K562 (cell line): ENCODE data around the gene TPM4. TPM values are rescaled to one million over a fixed set of nuclear protein-coding genes. Genes with fewer than 3 reads are reported as not detected.

Experiments used
- ATAC-seq: fragments of 200-7000 bp; cut with Tn5 transposase; 3 replicates; pipeline ENCODE4 v1.9.1; 2020; ENCODE audit warnings: moderate library complexity
- BruUV-seq: library from RNA; stranded (reverse); fragments of 400-500 nt; replicated peaks from 2 replicates; lab custom pipeline; 2021; lab: Mats Ljungman, UMichigan
- CTCF ChIA-PET: fragments of 300-600 bp; formaldehyde crosslinking; extraction: SDS; loops from one replicate; lab custom pipeline; 2021; ENCODE audit warnings: low intra/inter-chr PET ratio; lab: Yijun Ruan, JAX
- POLR2A ChIA-PET: fragments of 300-600, 350-650 bp; sonication (Branson Sonifier 250); formaldehyde crosslinking; extraction: SDS; loops from one replicate; lab custom pipeline; 2021; ENCODE audit warnings: antibody characterized with exemption, inconsistent platforms; lab: Yijun Ruan, JAX
- DNase-seq, 4 experiments: peaks; one replicate each; pipeline versions ENCODE4 v3.0.0 to v3.0.0-alpha.2; 2011 to 2018; ENCODE audit warnings: low spot score in 3 of 4, mixed read lengths in 3 of 4; ENCODE audit errors: extremely low read depth in 1 of 4
- FAIRE-seq: peaks from 2 replicates; lab custom pipeline; 2011; peaks lifted over from hg19 to GRCh38; lab: Jason Lieb, UNC
- H2AFZ ChIP-seq: 2 replicates; pipeline ENCODE4 v1.6.0; 2011; ENCODE audit warnings: low read depth, low read length, control low read depth, inconsistent platforms
- H3K27ac ChIP-seq: fragments of 200-600 bp; 3 replicates; pipeline ENCODE4 v1.8.0; 2011; ENCODE audit warnings: low read depth, mild to moderate bottlenecking, control low read depth, inconsistent platforms, low read length, moderate library complexity, mixed read lengths; ENCODE audit errors: extremely low read depth
- H3K27me3 ChIP-seq, 2 experiments: fragments of 300-600 bp in 1 of 2; 2 replicates in 1 of 2; 3 replicates in 1 of 2; pipeline versions ENCODE4 v1.6.0 to v1.8.0; 2011; ENCODE audit warnings: inconsistent platforms in 2 of 2, low read length in 2 of 2, mild to moderate bottlenecking in 1 of 2, mixed read lengths in 1 of 2, moderate library complexity in 1 of 2; ENCODE audit not compliant: control insufficient read depth in 2 of 2, insufficient read depth in 2 of 2
- H3K36me3 ChIP-seq: fragments of 300-600 bp; 3 replicates; pipeline ENCODE4 v1.8.0; 2011; ENCODE audit warnings: mild to moderate bottlenecking, low read length, inconsistent platforms; ENCODE audit not compliant: control insufficient read depth, insufficient read depth
- H3K4me1 ChIP-seq, 2 experiments: fragments of 200-600 bp in 1 of 2; replicated peaks in 1 of 2; 2 replicates in 1 of 2; 3 replicates in 1 of 2; pipeline versions ENCODE4 v1.5.1 to v1.8.0; 2011; ENCODE audit warnings: inconsistent platforms in 2 of 2, low read length in 2 of 2, mild to moderate bottlenecking in 1 of 2, mixed read lengths in 1 of 2, moderate library complexity in 1 of 2; ENCODE audit not compliant: control insufficient read depth in 2 of 2, insufficient read depth in 2 of 2
- H3K4me2 ChIP-seq: 2 replicates; pipeline ENCODE4 v1.6.1; 2011; ENCODE audit warnings: low read length, control low read depth, inconsistent platforms, mixed read lengths; ENCODE audit not compliant: insufficient read depth
- H3K4me3 ChIP-seq: fragments of 200-600 bp; sonication (generic), shearing (Covaris generic); 2 replicates; pipeline ENCODE4 v1.5.1; 2016; ENCODE audit warnings: control low read depth, inconsistent platforms
- H3K79me2 ChIP-seq: fragments of 200-600 bp; 3 replicates; pipeline ENCODE4 v1.8.0; 2011; ENCODE audit warnings: low read length, inconsistent platforms; ENCODE audit not compliant: control insufficient read depth, insufficient read depth
- H3K9ac ChIP-seq, 2 experiments: 2 replicates each; pipeline versions ENCODE4 v1.6.0 to v1.6.1; 2011; ENCODE audit warnings: low read depth in 2 of 2, low read length in 2 of 2, control low read depth in 1 of 2, inconsistent platforms in 1 of 2, mild to moderate bottlenecking in 1 of 2, mixed read lengths in 1 of 2; ENCODE audit not compliant: insufficient read depth in 1 of 2
- H3K9me1 ChIP-seq: one replicate; pipeline ENCODE4 v1.6.0; 2011; ENCODE audit warnings: inconsistent platforms, mild to moderate bottlenecking, low read length, moderate library complexity; ENCODE audit not compliant: control insufficient read depth, insufficient read depth
- H3K9me3 ChIP-seq: replicated peaks from 2 replicates; pipeline ENCODE4 v1.5.1; 2011; ENCODE audit warnings: low read depth, low read length, inconsistent platforms; ENCODE audit not compliant: control insufficient read depth, insufficient read depth
- H4K20me1 ChIP-seq: replicated peaks from 2 replicates; pipeline ENCODE4 v1.6.1; 2011; ENCODE audit warnings: low read length, inconsistent platforms, mixed read lengths; ENCODE audit not compliant: control insufficient read depth, insufficient read depth
- ADNP ChIP-seq: fragments of 200-800 bp; sonication (Bioruptor generic); IDR thresholded peaks from 2 replicates; pipeline ENCODE4 v1.6.1; 2016; ENCODE audit warnings: missing genetic modification characterization, missing compliant biosample characterization
- EHMT2 ChIP-seq: fragments of 450-650 bp; IDR thresholded peaks from 2 replicates; pipeline ENCODE4 v1.6.1; 2018; ENCODE audit warnings: antibody characterized with exemption
- MYNN ChIP-seq, 2 experiments: sonication (generic); formaldehyde crosslinking in 1 of 2; IDR thresholded peaks; 2 replicates each; pipeline versions ENCODE4 v1.5.0 to v1.6.1; 2016 to 2020; ENCODE audit warnings: antibody characterized with exemption in 1 of 2, missing genetic modification reagents in 1 of 2
- NCOR1 ChIP-seq: fragments of 450-650 bp; IDR thresholded peaks from 2 replicates; pipeline ENCODE4 v1.6.1; 2016; ENCODE audit warnings: mild to moderate bottlenecking, moderate library complexity
- SP2 ChIP-seq: IDR thresholded peaks from 2 replicates; pipeline ENCODE4 v1.6.1; 2011; ENCODE audit warnings: mild to moderate bottlenecking, low read depth, low read length, moderate library complexity; ENCODE audit not compliant: poor library complexity, severe bottlenecking; ENCODE audit errors: extremely low read depth
- TEAD2 ChIP-seq: fragments of 450-650 bp; IDR thresholded peaks from 2 replicates; pipeline ENCODE4 v1.6.1; 2016; ENCODE audit warnings: missing genetic modification characterization, control low read depth, missing compliant biosample characterization
- TEAD4 ChIP-seq, 2 experiments: sonication (generic) in 1 of 2; formaldehyde crosslinking in 1 of 2; IDR thresholded peaks; 2 replicates each; pipeline versions ENCODE4 v1.6.1 to v1.8.0; 2012 to 2022; ENCODE audit warnings: borderline replicate concordance in 1 of 2, inconsistent platforms in 1 of 2, low read length in 1 of 2, mild to moderate bottlenecking in 1 of 2, missing genetic modification reagents in 1 of 2
- WHSC1 ChIP-seq: IDR thresholded peaks from one replicate; pipeline ENCODE4 v1.6.1; 2012; ENCODE audit warnings: low read length, control low read depth, inconsistent platforms
- ZNF384 ChIP-seq: IDR thresholded peaks from 2 replicates; pipeline ENCODE4 v1.6.1; 2012; ENCODE audit warnings: low read depth, low read length, improper control_type of control experiment
- WGBS: fragments of 100-300 bp; shearing (Covaris generic); methylation state at CpG from one replicate; pipeline ENCODE4 v1.1.6; 2016; ENCODE audit warnings: low coverage, mixed read lengths; ENCODE audit not compliant: insufficient coverage; ENCODE audit errors: missing lambda C conversion rate; 5-methylcytosine and 5-hydroxymethylcytosine counted together
- in situ Hi-C: fragments of 300-500 bp; cut with MboI; formaldehyde crosslinking; loops from 4 replicates; pipeline ENCODE4 v1.15.0; 2018; ENCODE audit warnings: inconsistent platforms, mixed read lengths
- intact Hi-C: fragments of 100-400 bp; cut with micrococcal nuclease; formaldehyde crosslinking; loops from 2 replicates; pipeline ENCODE4 v1.14.2; 2022
- polyA plus RNA-seq, 8 experiments: library from polyadenylated mRNA; depleted of rRNA in 4 of 8; stranded (reverse) in 5 of 8; unstranded in 3 of 8; fragments of >200 nt; fragmentation: Nextera tagmentation in 2 of 8; fragmentation: Illumina TruSeq in 1 of 8; extraction: Ambion mirVana in 2 of 8; extraction: Trizol in 1 of 8; gene quantifications; 2 replicates each; pipeline versions ENCODE4 v1.2.1 to v1.2.3, GENCODE V29; 2011 to 2014; ENCODE audit warnings: inconsistent platforms in 1 of 8, missing spikeins in 1 of 8
- total RNA-seq, 7 experiments: library from RNA; depleted of rRNA in 6 of 7; stranded (reverse); fragments of >200 nt in 6 of 7; fragmentation: Illumina TruSeq in 2 of 7; extraction: Trizol in 2 of 7; gene quantifications; 2 replicates each; pipeline versions ENCODE4 v1.2.1 to v1.2.3, GENCODE V29; 2011 to 2021; ENCODE audit warnings: low replicate concordance in 1 of 7
- TF ChIP-seq, protein P1 (sequence below): fragments of 250-450 bp; sonication (Bioruptor Pico); IDR thresholded peaks from 2 replicates; pipeline ENCODE4 v1.8.0; 2021; ENCODE audit warnings: moderate library complexity, mild to moderate bottlenecking, inconsistent platforms
- TF ChIP-seq, protein P2 (sequence below): IDR thresholded peaks from 2 replicates; pipeline ENCODE4 v1.6.1; 2016; ENCODE audit warnings: missing genetic modification characterization, missing compliant biosample characterization
- TF ChIP-seq, protein P3 (sequence below): sonication (generic); formaldehyde crosslinking; IDR thresholded peaks from 2 replicates; pipeline ENCODE4 v1.8.0; 2022; ENCODE audit warnings: mild to moderate bottlenecking, missing genetic modification reagents

TPM4 gene
- total and polyA plus RNA-seq, 9 of the 15 experiments (the other 6 are each of a cell fraction or from before 2014, with no cell fraction given), result 28.1 to 111 (median 77.4) TPM

DNA sequence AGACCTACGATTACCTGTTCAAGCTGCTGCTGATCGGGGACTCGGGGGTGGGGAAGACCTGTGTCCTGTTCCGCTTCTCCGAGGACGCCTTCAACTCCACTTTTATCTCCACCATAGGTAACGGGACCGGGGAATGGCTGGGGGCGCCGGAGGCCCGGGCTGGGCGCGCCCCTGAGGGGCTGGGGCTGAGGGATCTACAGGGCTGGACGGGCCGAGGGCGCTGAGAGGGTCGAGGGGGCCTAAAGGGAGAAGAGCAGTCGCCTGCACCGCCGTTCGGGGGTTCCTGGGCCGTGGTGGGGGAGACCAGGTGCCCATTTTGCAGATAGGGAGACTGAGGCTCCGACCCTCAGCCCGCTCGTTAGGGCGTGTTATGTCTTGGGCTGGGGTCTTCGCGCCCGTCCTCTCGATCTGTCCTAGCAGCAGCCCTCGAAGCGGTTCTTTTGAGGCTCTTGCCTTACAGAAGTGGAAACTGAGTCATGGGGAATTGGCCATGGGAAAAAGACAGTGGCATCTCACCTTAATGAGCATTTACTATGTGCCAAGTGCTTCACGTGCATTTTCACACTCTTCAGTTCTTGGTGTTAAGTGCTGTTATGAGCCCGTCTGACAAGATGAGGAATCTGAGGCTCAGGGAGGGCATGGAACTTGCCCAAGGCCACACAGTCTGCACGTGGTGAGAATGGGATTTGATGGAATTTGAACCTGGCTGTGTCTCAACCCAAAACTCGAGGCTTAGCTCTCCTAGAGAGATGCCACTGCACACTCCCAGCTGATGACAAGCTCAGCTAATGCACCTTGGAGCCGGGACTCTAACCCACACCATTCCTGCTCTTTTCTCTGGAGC is 35.8 kb downstream of the TPM4 start (continued):
- TF ChIP-seq, protein P1, sequence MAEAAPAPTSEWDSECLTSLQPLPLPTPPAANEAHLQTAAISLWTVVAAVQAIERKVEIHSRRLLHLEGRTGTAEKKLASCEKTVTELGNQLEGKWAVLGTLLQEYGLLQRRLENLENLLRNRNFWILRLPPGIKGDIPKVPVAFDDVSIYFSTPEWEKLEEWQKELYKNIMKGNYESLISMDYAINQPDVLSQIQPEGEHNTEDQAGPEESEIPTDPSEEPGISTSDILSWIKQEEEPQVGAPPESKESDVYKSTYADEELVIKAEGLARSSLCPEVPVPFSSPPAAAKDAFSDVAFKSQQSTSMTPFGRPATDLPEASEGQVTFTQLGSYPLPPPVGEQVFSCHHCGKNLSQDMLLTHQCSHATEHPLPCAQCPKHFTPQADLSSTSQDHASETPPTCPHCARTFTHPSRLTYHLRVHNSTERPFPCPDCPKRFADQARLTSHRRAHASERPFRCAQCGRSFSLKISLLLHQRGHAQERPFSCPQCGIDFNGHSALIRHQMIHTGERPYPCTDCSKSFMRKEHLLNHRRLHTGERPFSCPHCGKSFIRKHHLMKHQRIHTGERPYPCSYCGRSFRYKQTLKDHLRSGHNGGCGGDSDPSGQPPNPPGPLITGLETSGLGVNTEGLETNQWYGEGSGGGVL (CRISPR knock-in tag), result no peak
- no peak for TF ChIP-seq TEAD2 (tag)
- TF ChIP-seq MYNN (IDR thresholded peaks at IDR 0.05), result no peak
- no peak for TF ChIP-seq MYNN (CRISPR knock-in tag; IDR thresholded peaks at IDR 0.05)
- TF ChIP-seq SP2, result no peak
- peak; percentile 97 for TF ChIP-seq ADNP (tag)
- TF ChIP-seq NCOR1, result no peak
- TF ChIP-seq, all 486 proteins: peak for 55

DNA sequence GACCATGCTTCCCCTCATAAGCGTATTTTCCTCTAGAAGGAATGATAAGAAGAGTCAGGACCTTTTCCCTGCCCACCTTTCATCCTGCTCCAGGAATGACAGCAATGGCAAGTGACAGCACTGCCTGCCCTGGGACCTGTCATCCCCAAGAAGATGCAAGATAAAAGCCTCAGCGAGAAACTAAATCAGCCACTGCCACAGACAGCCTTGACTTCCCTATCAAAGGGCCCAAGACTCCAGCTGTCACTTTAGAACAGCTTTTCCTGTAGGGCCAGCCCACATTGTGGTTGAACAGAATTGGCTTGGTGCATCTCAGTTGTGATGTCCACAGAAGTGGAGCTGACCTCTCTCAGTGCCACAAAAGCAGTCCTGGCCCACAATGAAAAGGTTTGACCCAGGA is 36.5 kb downstream of the TPM4 start:
- in situ Hi-C loops (no loop called here), intact Hi-C loops (loop anchor here (5.0 kb wide), 1 partner anchor 40 kb away; no protein-coding TSS in a partner anchor)
- WGBS, result 0% methylated on average over 2 of the region's 2 CpGs
- H3K4me3 ChIP-seq, result peak overlapping the region; percentile 100
- FAIRE-seq (peak; percentile 90), ATAC-seq (peak; percentile 3; the same call in 1 of the 3 replicates), DNase-seq (peak; percentile 48 to 83 (median 60))
- peaks cover 17% of the 10 kb centered on the region for H4K20me1 ChIP-seq
- H3K9me3 ChIP-seq, result no peaks in the 10 kb centered on the region
- ChIA-PET POLR2A (interaction anchor here (0.5 to 2.3 kb wide), 6 partner anchors 19 to 1321 kb away, joined by 3 to 8 read pairs (median 3); partner anchors contain the start of genes FAM32A and TPM4), CTCF (interaction anchor here (1.3 kb wide), 1 partner anchor 50 kb away, joined by 3 read pairs; no protein-coding TSS in a partner anchor)
- no peaks in the 10 kb centered on the region for H3K27me3 ChIP-seq
- H3K27ac ChIP-seq, result peak overlapping the region; percentile 98; the same call in 2 of the 3 replicates
- H3K9ac ChIP-seq, result peak overlapping the region; percentile 95 to 98; a peak in 3 of 4 replicates
- H3K9me1 ChIP-seq, result no peaks in the 10 kb centered on the region
- peaks cover 34% of the 10 kb centered on the region; the same call in 2 of the 3 replicates for H3K36me3 ChIP-seq
- peaks cover 20 to 22% of the 10 kb centered on the region in 2 experiments for H3K4me1 ChIP-seq
- H3K79me2 ChIP-seq, result peaks cover 43% of the 10 kb centered on the region
- peak overlapping the region; percentile 95 for H3K4me2 ChIP-seq
- BruUV-seq, result no TSS peak
- no peak overlapping the region for H2AFZ ChIP-seq
- TF ChIP-seq EHMT2 (no peak), WHSC1 (no peak), ZNF384 (no peak), TEAD4 (IDR thresholded peaks at IDR 0.05; ENCODE audit: low read length) (peak; percentile 76), TEAD4 (CRISPR knock-in tag; IDR thresholded peaks at IDR 0.05; ENCODE audit: borderline replicate concordance) (no peak)
- TF ChIP-seq, protein P2, sequence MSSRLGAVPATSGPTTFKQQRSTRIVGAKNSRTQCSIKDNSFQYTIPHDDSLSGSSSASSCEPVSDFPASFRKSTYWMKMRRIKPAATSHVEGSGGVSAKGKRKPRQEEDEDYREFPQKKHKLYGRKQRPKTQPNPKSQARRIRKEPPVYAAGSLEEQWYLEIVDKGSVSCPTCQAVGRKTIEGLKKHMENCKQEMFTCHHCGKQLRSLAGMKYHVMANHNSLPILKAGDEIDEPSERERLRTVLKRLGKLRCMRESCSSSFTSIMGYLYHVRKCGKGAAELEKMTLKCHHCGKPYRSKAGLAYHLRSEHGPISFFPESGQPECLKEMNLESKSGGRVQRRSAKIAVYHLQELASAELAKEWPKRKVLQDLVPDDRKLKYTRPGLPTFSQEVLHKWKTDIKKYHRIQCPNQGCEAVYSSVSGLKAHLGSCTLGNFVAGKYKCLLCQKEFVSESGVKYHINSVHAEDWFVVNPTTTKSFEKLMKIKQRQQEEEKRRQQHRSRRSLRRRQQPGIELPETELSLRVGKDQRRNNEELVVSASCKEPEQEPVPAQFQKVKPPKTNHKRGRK (tag), result no peak
- TF ChIP-seq, protein P3, sequence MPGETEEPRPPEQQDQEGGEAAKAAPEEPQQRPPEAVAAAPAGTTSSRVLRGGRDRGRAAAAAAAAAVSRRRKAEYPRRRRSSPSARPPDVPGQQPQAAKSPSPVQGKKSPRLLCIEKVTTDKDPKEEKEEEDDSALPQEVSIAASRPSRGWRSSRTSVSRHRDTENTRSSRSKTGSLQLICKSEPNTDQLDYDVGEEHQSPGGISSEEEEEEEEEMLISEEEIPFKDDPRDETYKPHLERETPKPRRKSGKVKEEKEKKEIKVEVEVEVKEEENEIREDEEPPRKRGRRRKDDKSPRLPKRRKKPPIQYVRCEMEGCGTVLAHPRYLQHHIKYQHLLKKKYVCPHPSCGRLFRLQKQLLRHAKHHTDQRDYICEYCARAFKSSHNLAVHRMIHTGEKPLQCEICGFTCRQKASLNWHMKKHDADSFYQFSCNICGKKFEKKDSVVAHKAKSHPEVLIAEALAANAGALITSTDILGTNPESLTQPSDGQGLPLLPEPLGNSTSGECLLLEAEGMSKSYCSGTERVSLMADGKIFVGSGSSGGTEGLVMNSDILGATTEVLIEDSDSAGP (CRISPR knock-in tag), result no peak
